Panc1 (cell line): ENCODE results near the gene HHAT. TPM values are rescaled to one million over a fixed set of nuclear protein-coding genes. Genes with fewer than 3 reads are reported as not detected.

Experiments used
- ATAC-seq: fragments of 200-7000 bp; cut with Tn5 transposase; 2 replicates; pipeline ENCODE4 v1.9.1; 2020; ENCODE audit warnings: mild to moderate bottlenecking, moderate library complexity
- BruUV-seq: library from RNA; stranded (reverse); fragments of 400-500 nt; replicated peaks from 2 replicates; lab custom pipeline; 2021; lab: Mats Ljungman, UMichigan
- CTCF ChIA-PET: fragments of 300-600 bp; sonication (Branson Sonifier 250); formaldehyde crosslinking; loops from one replicate; lab custom pipeline; 2022; ENCODE audit warnings: antibody characterized with exemption; lab: Charles Lee
- POLR2A ChIA-PET: fragments of 300-600 bp; sonication (Branson Sonifier 250); formaldehyde crosslinking; loops from one replicate; lab custom pipeline; 2022; ENCODE audit warnings: antibody characterized with exemption; lab: Charles Lee
- DNase-seq: peaks from one replicate; pipeline ENCODE4 v3.0.0-alpha.2; 2010; ENCODE audit warnings: low read depth, low spot score
- H3K27ac ChIP-seq: 2 replicates; pipeline ENCODE4 v1.5.1; 2011; ENCODE audit warnings: mild to moderate bottlenecking, low read length, inconsistent platforms
- H3K27me3 ChIP-seq: fragments of 200-500 bp; sonication (Bioruptor generic); 2 replicates; pipeline ENCODE4 v1.6.0; 2014; ENCODE audit warnings: low read length, inconsistent platforms; ENCODE audit not compliant: control insufficient read depth, insufficient read depth
- H3K36me3 ChIP-seq: fragments of 200-500 bp; sonication (Bioruptor generic); 2 replicates; pipeline ENCODE4 v1.5.1; 2014; ENCODE audit warnings: inconsistent platforms, mild to moderate bottlenecking, low read length, moderate library complexity; ENCODE audit not compliant: control insufficient read depth, insufficient read depth
- H3K4me1 ChIP-seq: 2 replicates; pipeline ENCODE4 v1.5.1; 2011; ENCODE audit warnings: inconsistent platforms, mild to moderate bottlenecking, low read length, moderate library complexity; ENCODE audit not compliant: control insufficient read depth, insufficient read depth
- H3K4me3 ChIP-seq, 2 experiments: 2 replicates each; pipeline ENCODE4 v1.5.1; 2011 to 2012; ENCODE audit warnings: low read depth in 2 of 2, low read length in 2 of 2, mild to moderate bottlenecking in 2 of 2, inconsistent platforms in 1 of 2, moderate library complexity in 1 of 2
- H3K9me3 ChIP-seq: fragments of 200-500 bp; sonication (Bioruptor generic); 2 replicates; pipeline ENCODE4 v1.5.1; 2014; ENCODE audit warnings: low read depth, mild to moderate bottlenecking, inconsistent platforms, low read length, moderate library complexity; ENCODE audit not compliant: control insufficient read depth, insufficient read depth
- POLR2AphosphoS5 ChIP-seq: IDR thresholded peaks from 2 replicates; pipeline ENCODE4 v1.6.1; 2012; ENCODE audit warnings: mild to moderate bottlenecking, low read depth, low read length, moderate library complexity
- SIN3A ChIP-seq: IDR thresholded peaks from 2 replicates; pipeline ENCODE4 v1.6.1; 2012; ENCODE audit warnings: low read depth, mild to moderate bottlenecking, low read length, moderate library complexity, borderline replicate concordance; ENCODE audit not compliant: insufficient read depth
- TCF7L2 ChIP-seq: IDR thresholded peaks from 2 replicates; pipeline ENCODE4 v1.6.1; 2011; ENCODE audit warnings: mild to moderate bottlenecking, low read depth, low read length, inconsistent platforms
- in situ Hi-C: cut with HindIII; loops from 2 replicates; pipeline ENCODE4 v1.10.0; 2016; ENCODE audit warnings: low sequenced_read_pairs, low pct_unique_long_range_greater_than_20kb
- intact Hi-C: fragments of 100-400 bp; cut with micrococcal nuclease; formaldehyde crosslinking; loops from one replicate; pipeline ENCODE4 v1.10.0; 2022; ENCODE audit not compliant: unreplicated experiment
- total RNA-seq: library from RNA; stranded (reverse); gene quantifications from one replicate; pipeline ENCODE4 v1.2.1, GENCODE V29; 2021; ENCODE audit not compliant: unreplicated experiment
- TF ChIP-seq, protein P1 (sequence below): fragments of 450-650 bp; IDR thresholded peaks from 2 replicates; pipeline ENCODE4 v1.5.1; 2017; ENCODE audit warnings: mild to moderate bottlenecking
- TF ChIP-seq, protein P2 (sequence below), 2 experiments: IDR thresholded peaks; 2 replicates each; pipeline ENCODE4 v1.6.1; 2011 to 2012; ENCODE audit warnings: low read depth in 2 of 2, control low read depth in 1 of 2, low read length in 1 of 2, mild to moderate bottlenecking in 1 of 2, moderate library complexity in 1 of 2; ENCODE audit not compliant: insufficient read depth in 1 of 2

The HHAT gene
- total RNA-seq, 1 experiment from 2014 or later = 2.3 TPM

DNA sequence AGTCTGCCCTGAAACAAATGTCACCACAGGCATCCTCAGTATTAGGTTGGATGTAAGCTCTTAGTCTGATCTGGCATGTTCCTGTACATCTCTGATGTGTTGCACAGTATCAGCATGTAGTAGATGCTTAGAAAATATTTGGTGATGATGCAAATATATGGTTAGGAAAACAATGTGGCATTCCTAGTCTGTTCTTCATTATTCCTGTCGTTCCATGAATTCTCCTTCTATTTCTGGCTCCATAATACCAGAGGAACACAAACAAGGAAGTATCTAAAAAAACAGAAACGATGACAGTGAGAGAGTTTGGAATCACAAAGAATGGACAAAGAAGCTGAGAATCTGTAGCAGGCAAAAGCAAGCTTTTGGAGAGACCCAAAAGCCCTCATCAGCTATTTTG, 236.6 kb downstream of the HHAT start:
- no peak overlapping the region for H3K4me3 ChIP-seq
- no peaks in the 10 kb centered on the region for H3K36me3 ChIP-seq
- BruUV-seq = no TSS peak
- H3K27me3 ChIP-seq = no peaks in the 10 kb centered on the region
- ChIA-PET CTCF (no interaction called here), POLR2A (no interaction called here)
- ATAC-seq (no peak), DNase-seq (no peak)
- intact Hi-C loops = no loop called here
- TF ChIP-seq, protein P1, sequence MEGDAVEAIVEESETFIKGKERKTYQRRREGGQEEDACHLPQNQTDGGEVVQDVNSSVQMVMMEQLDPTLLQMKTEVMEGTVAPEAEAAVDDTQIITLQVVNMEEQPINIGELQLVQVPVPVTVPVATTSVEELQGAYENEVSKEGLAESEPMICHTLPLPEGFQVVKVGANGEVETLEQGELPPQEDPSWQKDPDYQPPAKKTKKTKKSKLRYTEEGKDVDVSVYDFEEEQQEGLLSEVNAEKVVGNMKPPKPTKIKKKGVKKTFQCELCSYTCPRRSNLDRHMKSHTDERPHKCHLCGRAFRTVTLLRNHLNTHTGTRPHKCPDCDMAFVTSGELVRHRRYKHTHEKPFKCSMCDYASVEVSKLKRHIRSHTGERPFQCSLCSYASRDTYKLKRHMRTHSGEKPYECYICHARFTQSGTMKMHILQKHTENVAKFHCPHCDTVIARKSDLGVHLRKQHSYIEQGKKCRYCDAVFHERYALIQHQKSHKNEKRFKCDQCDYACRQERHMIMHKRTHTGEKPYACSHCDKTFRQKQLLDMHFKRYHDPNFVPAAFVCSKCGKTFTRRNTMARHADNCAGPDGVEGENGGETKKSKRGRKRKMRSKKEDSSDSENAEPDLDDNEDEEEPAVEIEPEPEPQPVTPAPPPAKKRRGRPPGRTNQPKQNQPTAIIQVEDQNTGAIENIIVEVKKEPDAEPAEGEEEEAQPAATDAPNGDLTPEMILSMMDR = no peak
- TF ChIP-seq TCF7L2 (no peak), SIN3A (no peak), POLR2AphosphoS5 (no peak)
- TF ChIP-seq, protein P2, sequence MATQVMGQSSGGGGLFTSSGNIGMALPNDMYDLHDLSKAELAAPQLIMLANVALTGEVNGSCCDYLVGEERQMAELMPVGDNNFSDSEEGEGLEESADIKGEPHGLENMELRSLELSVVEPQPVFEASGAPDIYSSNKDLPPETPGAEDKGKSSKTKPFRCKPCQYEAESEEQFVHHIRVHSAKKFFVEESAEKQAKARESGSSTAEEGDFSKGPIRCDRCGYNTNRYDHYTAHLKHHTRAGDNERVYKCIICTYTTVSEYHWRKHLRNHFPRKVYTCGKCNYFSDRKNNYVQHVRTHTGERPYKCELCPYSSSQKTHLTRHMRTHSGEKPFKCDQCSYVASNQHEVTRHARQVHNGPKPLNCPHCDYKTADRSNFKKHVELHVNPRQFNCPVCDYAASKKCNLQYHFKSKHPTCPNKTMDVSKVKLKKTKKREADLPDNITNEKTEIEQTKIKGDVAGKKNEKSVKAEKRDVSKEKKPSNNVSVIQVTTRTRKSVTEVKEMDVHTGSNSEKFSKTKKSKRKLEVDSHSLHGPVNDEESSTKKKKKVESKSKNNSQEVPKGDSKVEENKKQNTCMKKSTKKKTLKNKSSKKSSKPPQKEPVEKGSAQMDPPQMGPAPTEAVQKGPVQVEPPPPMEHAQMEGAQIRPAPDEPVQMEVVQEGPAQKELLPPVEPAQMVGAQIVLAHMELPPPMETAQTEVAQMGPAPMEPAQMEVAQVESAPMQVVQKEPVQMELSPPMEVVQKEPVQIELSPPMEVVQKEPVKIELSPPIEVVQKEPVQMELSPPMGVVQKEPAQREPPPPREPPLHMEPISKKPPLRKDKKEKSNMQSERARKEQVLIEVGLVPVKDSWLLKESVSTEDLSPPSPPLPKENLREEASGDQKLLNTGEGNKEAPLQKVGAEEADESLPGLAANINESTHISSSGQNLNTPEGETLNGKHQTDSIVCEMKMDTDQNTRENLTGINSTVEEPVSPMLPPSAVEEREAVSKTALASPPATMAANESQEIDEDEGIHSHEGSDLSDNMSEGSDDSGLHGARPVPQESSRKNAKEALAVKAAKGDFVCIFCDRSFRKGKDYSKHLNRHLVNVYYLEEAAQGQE (IDR thresholded peaks at IDR 0.05; ENCODE audit: insufficient read depth in 1 of 2, low read depth in 2 of 2, low read length in 1 of 2) = no peak
- no peaks in the 10 kb centered on the region for H3K4me1 ChIP-seq
- no peak overlapping the region for H3K27ac ChIP-seq
- H3K9me3 ChIP-seq = no peaks in the 10 kb centered on the region
- in situ Hi-C loops = no loop called here

DNA sequence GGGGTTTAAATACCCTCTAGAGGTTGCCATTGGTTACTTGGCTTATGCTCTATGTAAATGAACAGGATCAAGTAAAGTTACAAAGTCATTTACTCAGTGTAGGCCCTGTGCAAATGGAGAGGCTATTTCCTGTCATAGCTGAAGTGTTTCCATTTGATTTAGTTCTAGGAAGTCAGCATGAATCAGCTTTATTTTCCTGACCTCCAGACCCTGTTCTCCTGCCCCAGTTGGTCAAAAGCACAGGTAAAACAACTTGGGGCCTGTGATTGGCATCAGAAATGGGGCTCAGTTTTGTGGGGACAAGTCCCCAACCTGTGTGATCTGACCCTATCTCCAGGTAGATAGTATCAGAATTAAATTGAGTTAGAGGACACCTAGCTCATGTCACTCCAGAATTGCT, 239.9 kb downstream of the HHAT start:
- no peaks in the 10 kb centered on the region for H3K4me1 ChIP-seq
- ChIA-PET CTCF (no interaction called here), POLR2A (no interaction called here)
- no peak for DNase-seq
- no peak for ATAC-seq
- TF ChIP-seq SIN3A = no peak
- TF ChIP-seq TCF7L2 = no peak
- TF ChIP-seq, protein P2 (IDR thresholded peaks at IDR 0.05; ENCODE audit: insufficient read depth in 1 of 2, low read depth in 2 of 2, low read length in 1 of 2) = no peak
- TF ChIP-seq POLR2AphosphoS5 = no peak
- TF ChIP-seq, protein P1 = no peak
- H3K4me3 ChIP-seq = no peak overlapping the region
- H3K27me3 ChIP-seq = no peaks in the 10 kb centered on the region
- H3K9me3 ChIP-seq = no peaks in the 10 kb centered on the region
- in situ Hi-C loops (no loop called here), intact Hi-C loops (no loop called here)
- no peaks in the 10 kb centered on the region for H3K36me3 ChIP-seq
- BruUV-seq = no TSS peak
- no peak overlapping the region for H3K27ac ChIP-seq
